SH-SY5Y (cell line): ENCODE measurements around the gene ANKDD1B.

Source experiments
- GATA2 ChIP-seq: IDR thresholded peaks from 2 replicates; pipeline ENCODE4 v1.6.1; 2011; ENCODE audit warnings: mild to moderate bottlenecking, low read depth, low read length
- GATA3 ChIP-seq: IDR thresholded peaks from 2 replicates; pipeline ENCODE4 v1.6.1; 2011; ENCODE audit warnings: low read depth, mild to moderate bottlenecking, low read length, moderate library complexity

- TF ChIP-seq GATA2 (no peak), GATA3 (no peak)
Measured at GRCh38 chr5:75660678-75661465, 49.6 kb downstream of the ANKDD1B start.
